Sigmoid colon (tissue), 4 donors: ENCODE results near the gene FRY.

ENCODE experiments used
- EP300 ChIP-seq, 4 donors: sonication (generic); formaldehyde crosslinking; IDR thresholded peaks; one replicate each; pipeline ENCODE4 v1.6.1; 2017; ENCODE audit warnings: antibody characterized with exemption in 4 of 4
- POLR2A ChIP-seq, 2 donors: fragments of 450-650 bp; IDR thresholded peaks; one replicate each; pipeline ENCODE4 v1.6.1; 2016; ENCODE audit warnings: antibody characterized with exemption in 2 of 2, mild to moderate bottlenecking in 2 of 2, moderate library complexity in 2 of 2
- POLR2AphosphoS5 ChIP-seq, 4 donors: sonication (generic); formaldehyde crosslinking; IDR thresholded peaks; one replicate each; pipeline ENCODE4 v1.6.1; 2017; ENCODE audit warnings: antibody characterized with exemption in 4 of 4
- TF ChIP-seq, protein P1 (sequence below), 4 experiments: fragments of 450-650 bp in 3 of 4; fragments of 200-600 bp in 1 of 4; IDR thresholded peaks; one replicate each; pipeline ENCODE4 v1.5.1; 2016 to 2019; ENCODE audit warnings: antibody characterized with exemption in 4 of 4, mild to moderate bottlenecking in 3 of 4, moderate library complexity in 2 of 4

DNA sequence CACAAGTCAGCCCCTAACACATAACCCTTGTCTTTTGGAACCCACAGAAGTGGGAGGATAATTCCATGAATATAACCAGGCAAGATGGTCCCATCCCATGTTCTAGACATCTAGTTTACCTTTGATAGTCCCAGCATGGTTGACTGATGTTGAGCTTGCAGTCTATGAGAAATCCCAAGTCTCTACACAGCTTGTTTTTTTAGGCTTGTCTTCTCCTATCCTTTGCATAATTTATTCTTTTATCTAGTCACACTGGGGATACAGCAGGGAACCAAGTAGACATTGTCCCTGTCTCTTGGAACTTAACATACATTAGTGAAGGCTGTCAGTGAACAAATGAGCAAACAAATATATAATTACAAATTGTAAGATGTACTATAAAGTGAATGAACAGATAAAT is 19.6 kb upstream of the FRY start:
- TF ChIP-seq, protein P1, sequence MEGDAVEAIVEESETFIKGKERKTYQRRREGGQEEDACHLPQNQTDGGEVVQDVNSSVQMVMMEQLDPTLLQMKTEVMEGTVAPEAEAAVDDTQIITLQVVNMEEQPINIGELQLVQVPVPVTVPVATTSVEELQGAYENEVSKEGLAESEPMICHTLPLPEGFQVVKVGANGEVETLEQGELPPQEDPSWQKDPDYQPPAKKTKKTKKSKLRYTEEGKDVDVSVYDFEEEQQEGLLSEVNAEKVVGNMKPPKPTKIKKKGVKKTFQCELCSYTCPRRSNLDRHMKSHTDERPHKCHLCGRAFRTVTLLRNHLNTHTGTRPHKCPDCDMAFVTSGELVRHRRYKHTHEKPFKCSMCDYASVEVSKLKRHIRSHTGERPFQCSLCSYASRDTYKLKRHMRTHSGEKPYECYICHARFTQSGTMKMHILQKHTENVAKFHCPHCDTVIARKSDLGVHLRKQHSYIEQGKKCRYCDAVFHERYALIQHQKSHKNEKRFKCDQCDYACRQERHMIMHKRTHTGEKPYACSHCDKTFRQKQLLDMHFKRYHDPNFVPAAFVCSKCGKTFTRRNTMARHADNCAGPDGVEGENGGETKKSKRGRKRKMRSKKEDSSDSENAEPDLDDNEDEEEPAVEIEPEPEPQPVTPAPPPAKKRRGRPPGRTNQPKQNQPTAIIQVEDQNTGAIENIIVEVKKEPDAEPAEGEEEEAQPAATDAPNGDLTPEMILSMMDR (IDR thresholded peaks at IDR 0.05) = no peak
- TF ChIP-seq POLR2A (IDR thresholded peaks at IDR 0.05) = no peak
- TF ChIP-seq EP300 (IDR thresholded peaks at IDR 0.05) = no peak
- TF ChIP-seq POLR2AphosphoS5 (IDR thresholded peaks at IDR 0.05) = no peak
